ENCODE measurements around the gene RASGRF1.

RASGRF1 gene, protein sequence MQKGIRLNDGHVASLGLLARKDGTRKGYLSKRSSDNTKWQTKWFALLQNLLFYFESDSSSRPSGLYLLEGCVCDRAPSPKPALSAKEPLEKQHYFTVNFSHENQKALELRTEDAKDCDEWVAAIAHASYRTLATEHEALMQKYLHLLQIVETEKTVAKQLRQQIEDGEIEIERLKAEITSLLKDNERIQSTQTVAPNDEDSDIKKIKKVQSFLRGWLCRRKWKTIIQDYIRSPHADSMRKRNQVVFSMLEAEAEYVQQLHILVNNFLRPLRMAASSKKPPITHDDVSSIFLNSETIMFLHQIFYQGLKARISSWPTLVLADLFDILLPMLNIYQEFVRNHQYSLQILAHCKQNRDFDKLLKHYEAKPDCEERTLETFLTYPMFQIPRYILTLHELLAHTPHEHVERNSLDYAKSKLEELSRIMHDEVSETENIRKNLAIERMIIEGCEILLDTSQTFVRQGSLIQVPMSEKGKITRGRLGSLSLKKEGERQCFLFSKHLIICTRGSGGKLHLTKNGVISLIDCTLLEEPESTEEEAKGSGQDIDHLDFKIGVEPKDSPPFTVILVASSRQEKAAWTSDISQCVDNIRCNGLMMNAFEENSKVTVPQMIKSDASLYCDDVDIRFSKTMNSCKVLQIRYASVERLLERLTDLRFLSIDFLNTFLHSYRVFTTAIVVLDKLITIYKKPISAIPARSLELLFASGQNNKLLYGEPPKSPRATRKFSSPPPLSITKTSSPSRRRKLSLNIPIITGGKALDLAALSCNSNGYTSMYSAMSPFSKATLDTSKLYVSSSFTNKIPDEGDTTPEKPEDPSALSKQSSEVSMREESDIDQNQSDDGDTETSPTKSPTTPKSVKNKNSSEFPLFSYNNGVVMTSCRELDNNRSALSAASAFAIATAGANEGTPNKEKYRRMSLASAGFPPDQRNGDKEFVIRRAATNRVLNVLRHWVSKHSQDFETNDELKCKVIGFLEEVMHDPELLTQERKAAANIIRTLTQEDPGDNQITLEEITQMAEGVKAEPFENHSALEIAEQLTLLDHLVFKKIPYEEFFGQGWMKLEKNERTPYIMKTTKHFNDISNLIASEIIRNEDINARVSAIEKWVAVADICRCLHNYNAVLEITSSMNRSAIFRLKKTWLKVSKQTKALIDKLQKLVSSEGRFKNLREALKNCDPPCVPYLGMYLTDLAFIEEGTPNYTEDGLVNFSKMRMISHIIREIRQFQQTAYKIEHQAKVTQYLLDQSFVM (N-terminal part only)

GRCh38 chr15:79090487-79091203, at the start of gene RASGRF1:
Gene RASGRF1 (minus strand): TSS chr15:79090780. CDS start chr15:79090498, 282 bp downstream.
- DNase-seq (ENCODE audit: low read depth): peak; percentile 2
- TF ChIP-seq, protein P1, sequence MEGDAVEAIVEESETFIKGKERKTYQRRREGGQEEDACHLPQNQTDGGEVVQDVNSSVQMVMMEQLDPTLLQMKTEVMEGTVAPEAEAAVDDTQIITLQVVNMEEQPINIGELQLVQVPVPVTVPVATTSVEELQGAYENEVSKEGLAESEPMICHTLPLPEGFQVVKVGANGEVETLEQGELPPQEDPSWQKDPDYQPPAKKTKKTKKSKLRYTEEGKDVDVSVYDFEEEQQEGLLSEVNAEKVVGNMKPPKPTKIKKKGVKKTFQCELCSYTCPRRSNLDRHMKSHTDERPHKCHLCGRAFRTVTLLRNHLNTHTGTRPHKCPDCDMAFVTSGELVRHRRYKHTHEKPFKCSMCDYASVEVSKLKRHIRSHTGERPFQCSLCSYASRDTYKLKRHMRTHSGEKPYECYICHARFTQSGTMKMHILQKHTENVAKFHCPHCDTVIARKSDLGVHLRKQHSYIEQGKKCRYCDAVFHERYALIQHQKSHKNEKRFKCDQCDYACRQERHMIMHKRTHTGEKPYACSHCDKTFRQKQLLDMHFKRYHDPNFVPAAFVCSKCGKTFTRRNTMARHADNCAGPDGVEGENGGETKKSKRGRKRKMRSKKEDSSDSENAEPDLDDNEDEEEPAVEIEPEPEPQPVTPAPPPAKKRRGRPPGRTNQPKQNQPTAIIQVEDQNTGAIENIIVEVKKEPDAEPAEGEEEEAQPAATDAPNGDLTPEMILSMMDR (conservative IDR thresholded peaks at IDR 0.05; ENCODE audit: control insufficient read depth, insufficient read depth, low read depth, low read length): no peak
- H3K4me3 ChIP-seq (ENCODE audit: control insufficient read depth, low read depth, low read length): no peak within 1 kb of the TSS

DNA sequence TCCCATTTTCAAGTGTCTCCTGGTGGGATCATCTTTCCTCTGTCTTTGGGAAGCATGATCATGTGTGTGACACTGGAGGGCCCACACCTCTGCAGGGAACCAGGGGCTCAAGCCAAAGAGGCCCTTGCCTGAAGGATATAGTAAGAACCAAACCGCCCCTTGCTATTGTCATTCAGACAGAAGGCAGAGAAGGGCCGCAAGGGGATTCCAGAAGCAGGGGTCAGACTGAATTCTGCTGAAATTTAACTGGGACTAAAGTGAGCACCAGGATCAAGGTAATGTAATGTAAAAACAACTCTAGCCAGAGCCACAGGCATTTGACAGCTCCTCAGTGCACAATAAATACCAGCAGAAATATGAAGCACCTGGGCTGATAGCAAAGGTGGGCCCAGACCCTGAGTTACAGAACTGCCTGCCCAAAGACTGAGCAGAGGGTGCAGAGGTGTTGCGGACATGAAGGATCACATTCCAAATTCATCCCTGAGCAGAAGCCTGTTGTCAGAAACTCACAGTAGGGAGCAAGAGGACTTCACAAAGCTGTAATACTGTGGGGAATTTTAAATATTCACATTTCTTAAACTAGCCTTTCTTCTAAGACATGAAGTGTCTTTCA, 46.0 kb upstream of the RASGRF1 start:
- H3K4me3 ChIP-seq (ENCODE audit: control insufficient read depth, low read depth, low read length): no peak overlapping the region
- no peak for DNase-seq (ENCODE audit: low read depth)
- TF ChIP-seq, protein P1 (conservative IDR thresholded peaks at IDR 0.05; ENCODE audit: control insufficient read depth, insufficient read depth, low read depth, low read length): no peak

DNA sequence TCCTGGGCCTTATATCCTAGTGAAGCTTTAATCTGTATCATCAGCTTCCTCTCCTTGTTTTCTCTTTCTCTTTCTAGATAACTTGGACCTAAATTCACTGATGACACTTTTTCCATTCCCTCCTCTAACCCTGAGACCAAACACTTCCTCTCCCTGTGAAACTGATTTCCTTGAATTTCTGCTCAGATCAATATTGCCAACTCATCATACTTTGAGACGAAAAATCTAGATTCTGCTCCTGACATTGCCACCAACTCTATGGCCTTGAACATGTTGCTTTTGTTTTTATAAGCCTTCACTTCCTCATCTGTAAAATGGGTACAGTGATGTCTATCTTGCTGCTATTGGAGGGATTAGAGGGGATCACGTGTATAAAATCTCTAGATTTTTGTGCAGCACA, 42.7 kb upstream of the RASGRF1 start:
- no peak overlapping the region for H3K4me3 ChIP-seq (ENCODE audit: control insufficient read depth, low read depth, low read length)
- no peak for DNase-seq (ENCODE audit: low read depth)
- TF ChIP-seq, protein P1 (conservative IDR thresholded peaks at IDR 0.05; ENCODE audit: control insufficient read depth, insufficient read depth, low read depth, low read length): no peak

DNA sequence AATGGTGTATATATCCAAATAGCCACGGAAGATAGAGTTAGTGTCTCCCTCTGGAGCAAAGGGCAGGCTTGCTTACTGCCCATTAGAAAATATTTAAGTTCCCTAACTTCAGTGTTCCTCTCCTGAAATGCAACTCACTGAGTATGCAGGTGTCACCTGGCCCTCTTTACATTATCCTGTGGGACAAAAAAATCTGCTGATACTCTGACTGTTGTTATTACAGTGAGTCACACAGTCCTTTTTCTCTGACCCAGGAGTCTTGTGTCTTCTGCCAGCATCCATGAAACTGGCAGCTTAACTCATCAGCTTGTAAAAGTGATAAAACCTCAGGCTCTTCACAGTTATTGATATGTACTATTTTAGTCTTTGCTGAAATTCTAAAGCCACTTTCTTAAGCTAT, 42.2 kb upstream of the RASGRF1 start:
- peak; percentile 1 for DNase-seq (ENCODE audit: low read depth)
- H3K4me3 ChIP-seq (ENCODE audit: control insufficient read depth, low read depth, low read length): no peak overlapping the region
- TF ChIP-seq, protein P1 (conservative IDR thresholded peaks at IDR 0.05; ENCODE audit: control insufficient read depth, insufficient read depth, low read depth, low read length): no peak

GRCh38 chr15:79132361-79132760, 41.8 kb upstream of the RASGRF1 start:
- no peak for DNase-seq (ENCODE audit: low read depth)
- TF ChIP-seq, protein P1 (conservative IDR thresholded peaks at IDR 0.05; ENCODE audit: control insufficient read depth, insufficient read depth, low read depth, low read length): no peak

More at GRCh38 chr15:79132361-79132760, 41.8 kb upstream of the RASGRF1 start:
- no peak overlapping the region for H3K4me3 ChIP-seq (ENCODE audit: control insufficient read depth, low read depth, low read length)

Data from fibroblast of mammary gland (primary cell).